ENCODE results near the gene DESI1.
"Not testable (repeated sequence)": the region's sequence is repeated elsewhere in the genome, so short reads cannot be mapped to it uniquely, and the experiment has no call there.

DESI1 gene

GRCh38 chr22:41582694-41583093, 38.1 kb downstream of the DESI1 start:
- no peak for DNase-seq

GRCh38 chr22:41579997-41580355, 40.9 kb downstream of the DESI1 start:
- DNase-seq, result no peak

- no peak for DNase-seq
Measured at GRCh38 chr22:41579297-41579996, 41.4 kb downstream of the DESI1 start.

GRCh38 chr22:41578818-41579217, 42.0 kb downstream of the DESI1 start:
- no peak for DNase-seq

DNA sequence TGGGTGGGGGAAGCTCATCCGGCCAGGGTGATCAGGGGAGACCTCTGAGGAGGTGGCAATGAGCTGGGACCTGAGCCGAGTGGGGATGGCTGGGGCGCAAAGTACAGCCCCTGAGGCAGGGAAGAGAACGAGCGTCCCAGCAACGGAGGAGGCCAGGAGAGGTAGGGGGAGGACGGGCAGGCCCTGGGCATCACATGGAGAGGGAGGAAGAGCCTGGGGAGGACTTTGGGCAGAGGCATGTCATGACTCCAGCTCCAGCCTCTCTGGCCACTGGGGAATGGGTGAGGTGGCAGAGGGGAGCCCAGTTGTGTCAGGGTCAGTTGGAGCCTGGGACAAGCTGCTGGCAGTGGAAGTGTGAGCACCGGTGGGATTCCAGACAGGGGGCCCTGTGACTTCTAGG, 42.7 kb downstream of the DESI1 start:
- no peak for DNase-seq

DNA sequence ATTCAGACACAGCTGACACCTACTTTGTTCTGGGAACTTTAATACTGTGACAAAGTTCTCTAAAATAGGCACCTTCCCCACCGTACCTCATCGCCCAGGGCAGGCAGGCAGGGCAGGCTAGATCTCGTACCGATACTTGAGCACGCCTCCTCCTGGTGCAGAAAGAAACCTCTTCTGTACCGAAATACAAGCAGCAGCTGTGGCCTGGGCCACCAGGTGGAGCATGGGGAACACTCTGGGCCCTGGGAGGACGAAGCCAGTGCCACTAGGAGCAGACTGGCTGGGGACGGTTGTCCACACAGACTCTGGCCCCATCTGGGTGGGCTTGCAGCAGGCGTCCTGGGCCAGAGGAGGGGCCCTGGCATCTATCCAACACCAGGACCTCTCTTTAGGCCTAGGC, 44.0 kb downstream of the DESI1 start:
- DNase-seq, result no peak

DNA sequence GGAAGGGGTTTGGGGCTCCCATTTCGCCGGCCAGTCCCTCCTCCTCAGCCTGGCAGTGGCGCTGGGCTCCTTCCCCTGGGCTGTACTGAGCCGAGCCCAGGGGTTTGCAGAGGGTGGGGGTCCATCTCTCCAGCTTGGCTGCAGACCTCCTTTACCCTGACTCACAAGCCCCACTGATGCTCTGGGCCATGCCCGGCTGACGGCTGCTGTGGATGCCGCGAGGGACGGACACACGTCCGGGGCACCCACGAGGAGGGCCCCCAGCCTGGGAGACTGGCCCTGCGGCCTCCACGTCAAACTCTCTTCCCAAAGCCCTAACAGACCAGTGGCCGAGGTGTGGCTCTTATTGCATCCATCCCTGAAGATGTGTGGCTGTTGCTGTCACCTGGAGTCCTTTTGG, 45.3 kb downstream of the DESI1 start:
- no peak for DNase-seq

DNA sequence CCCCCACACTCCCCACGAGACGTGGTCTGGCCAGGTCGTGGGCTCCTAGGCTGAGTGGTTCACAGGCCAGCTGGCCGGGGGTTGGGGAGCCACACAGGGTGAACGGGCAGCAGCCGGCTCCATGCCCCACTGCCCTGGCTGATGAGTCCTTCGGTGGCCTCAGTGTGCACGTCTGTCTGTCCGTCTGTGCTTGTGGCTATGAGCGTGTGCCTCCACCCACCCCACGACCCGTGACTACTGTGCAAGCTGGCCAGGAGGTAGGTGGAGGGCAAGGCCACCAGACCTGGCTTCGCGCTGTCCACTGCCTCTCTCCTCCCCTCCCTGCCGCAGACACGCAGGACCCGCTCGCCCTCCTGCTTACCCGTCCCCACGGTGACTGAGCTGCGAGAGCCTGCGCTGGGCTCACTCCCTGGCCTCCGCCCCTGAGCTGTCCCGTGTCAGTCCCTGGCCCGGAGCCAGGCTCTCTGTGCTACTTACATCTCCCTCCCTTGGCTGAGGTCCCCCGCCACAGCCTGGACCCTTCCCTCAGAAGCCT, 45.9 kb downstream of the DESI1 start:
- DNase-seq, result no peak

GRCh38 chr22:41573677-41574076, 47.2 kb downstream of the DESI1 start:
- no peak for DNase-seq

GRCh38 chr22:41572305-41572704, 48.5 kb downstream of the DESI1 start:
- not testable (repeated sequence) for DNase-seq

DNA sequence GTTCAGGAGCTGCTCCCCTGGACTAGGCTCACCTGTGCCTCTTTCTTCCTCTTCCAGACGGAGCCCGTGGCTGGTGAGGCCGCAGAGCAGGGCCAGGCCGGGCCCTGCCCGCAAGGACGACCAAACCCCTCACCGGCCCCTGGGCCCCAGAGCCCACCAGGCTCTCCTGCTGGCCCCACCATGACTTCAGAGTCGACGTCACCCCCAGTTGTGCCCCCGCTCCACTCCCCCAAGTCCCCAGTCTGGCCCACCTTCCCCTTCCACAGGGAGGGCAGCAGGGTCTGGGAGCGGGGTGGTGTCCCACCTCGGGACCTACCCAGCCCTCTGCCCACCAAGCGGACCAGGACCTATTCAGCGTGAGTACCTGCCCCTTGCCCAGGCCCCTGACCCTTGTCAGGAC, 49.1 kb downstream of the DESI1 start:
- no peak for DNase-seq

DNA sequence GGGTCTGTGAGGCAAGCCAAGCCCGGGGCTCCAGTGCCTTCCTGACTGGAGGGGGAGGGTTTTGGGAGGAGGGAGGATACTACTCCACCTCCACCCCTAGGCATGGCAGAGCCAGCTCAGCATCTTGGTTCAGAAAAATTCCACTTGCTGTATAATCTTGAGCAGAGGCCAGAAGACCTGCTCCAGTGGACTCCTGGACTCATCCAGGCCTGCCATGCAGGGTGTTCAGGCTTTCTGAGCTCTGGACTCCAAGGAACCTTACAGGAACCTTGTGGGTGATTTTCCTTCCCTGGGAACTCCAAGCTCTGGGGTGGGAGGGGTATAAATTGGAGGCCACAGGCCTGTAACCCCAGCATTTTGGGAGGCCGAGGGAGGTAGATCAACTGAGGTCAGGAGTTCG, 50.6 kb downstream of the DESI1 start:
- no peak for DNase-seq

GRCh38 chr22:41568811-41569210, 52.0 kb downstream of the DESI1 start:
- DNase-seq, result no peak

DNA sequence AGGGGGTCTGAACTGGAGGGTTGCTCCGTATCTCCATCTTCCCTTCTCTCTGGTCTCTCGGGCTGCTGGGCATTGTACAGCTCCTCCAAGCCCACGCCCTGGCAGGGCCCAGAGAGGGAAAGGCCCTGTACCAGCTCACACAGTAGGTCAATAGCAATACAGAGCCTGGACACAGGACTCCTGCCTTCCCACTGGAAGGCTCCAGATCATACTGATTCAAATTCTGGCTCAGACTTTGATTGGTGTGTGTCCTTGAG, 53.4 kb downstream of the DESI1 start:
- no peak for DNase-seq

DNA sequence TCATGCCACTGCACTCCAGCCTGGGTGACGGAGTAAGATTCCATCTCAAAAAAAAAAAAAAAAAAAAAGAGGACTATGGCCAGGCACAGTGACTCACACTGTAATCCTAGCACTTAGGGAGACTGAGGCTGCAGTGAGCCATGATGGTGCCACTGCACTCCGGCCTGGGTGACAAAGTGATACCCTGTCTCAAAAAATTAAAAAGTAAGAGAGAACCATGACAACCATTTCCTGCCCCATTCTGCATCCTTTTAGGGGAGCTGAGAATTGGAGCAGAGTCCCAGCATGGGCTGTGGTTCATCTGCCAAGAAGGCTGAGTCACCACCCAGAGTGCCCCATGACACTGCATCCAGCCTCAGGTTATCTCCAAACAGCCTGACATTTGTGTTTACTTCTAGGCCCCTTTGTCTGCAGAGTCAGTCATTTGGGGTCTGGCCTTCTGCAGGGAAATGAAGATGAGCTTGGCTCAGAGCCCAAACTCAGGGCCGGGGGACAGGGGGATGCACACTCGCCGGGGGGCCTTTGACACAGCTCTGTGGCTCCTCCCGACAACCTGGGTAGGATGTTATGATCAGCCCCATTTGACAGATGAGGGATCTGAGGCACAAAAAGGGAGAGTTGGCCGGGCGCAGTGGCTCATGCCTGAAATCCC, 55.3 kb downstream of the DESI1 start:
- DNase-seq, result no peak

DNA sequence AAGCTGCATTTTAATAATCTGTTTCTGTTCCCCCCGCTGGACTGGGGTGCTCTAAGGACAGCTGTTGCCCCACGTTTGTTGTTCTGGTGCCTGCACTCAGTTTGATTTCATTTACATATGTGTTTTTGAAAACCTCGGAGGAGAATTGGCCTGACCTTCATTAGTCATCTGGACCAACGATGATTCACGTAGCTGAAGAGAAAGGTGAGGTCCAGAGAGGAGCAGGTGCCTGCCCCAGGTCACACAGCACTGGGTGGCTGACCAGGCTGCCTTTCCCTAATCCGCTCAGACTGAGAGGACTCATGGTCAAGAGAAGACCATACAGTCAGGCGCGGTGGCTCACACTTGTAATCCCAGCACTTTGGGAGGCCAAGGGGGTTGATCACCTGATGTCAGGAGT, 56.3 kb downstream of the DESI1 start:
- no peak for DNase-seq

GRCh38 chr22:41563051-41563711, 57.7 kb downstream of the DESI1 start:
- DNase-seq, result no peak

- no peak for DNase-seq
Measured at GRCh38 chr22:41562461-41562860, 58.4 kb downstream of the DESI1 start.

GRCh38 chr22:41561788-41562187, 59.1 kb downstream of the DESI1 start:
- no peak for DNase-seq

GRCh38 chr22:41561335-41561734, 59.5 kb downstream of the DESI1 start:
- DNase-seq, result no peak

DNA sequence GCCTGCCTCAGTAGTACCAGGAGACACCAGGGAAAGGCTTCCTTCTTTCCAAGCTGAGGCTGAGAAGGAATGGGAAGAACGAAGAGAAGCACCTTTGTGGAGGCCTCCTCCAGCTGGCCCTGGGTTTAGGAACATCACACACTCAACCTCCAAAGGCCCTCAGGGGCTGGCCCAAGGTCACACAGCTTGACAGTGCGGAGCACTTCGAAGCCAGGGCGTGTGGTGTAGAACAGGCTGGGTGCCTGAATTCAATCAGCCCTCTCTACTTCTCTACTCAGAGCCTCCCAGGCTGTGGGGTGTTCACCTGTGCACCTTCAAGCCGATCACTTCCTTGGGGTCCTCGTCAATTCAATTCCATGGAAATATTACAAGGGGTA, 60.8 kb downstream of the DESI1 start:
- no peak for DNase-seq

DNA sequence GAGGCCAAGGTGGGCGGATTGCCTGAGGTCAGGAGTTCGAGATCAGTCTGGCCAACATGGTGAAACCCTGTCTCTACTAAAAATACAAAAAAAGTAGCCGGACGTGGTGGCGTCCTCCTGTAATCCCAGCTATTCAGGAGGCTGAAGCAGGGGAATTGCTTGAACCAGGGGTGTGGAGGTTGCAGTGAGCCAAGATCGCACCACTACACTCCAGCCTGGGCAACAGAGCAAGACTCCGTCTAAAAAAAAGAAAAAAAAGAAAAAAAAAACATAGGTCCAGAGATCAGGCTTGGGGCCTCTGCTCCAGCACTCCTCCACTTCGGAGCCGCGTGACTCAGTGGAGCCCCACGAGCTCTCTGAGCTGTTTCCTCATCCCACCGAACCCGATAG, 62.6 kb downstream of the DESI1 start:
- not testable (repeated sequence) for DNase-seq

- DNase-seq, result peak; percentile 76
Measured at GRCh38 chr22:41557401-41558240, 63.2 kb downstream of the DESI1 start.

DNA sequence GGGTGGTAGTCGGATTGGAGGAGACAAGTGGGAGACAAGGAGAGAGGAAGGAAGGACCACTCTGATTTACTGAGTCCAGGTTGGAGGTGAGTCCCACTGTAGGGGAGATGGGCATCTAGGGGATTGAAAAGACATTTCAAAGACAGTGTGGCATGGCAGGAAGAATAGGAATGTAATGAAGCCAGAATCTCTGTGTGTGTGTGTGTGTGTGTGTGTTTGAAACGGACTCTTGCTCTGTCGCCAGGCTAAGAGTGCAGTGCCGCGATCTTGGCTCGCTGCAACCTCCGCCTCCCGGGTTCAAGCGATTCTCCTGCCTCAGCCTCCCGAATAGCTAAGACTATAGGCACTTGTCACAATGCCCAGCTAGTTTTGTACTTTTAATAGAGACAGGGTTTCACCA, 64.3 kb downstream of the DESI1 start:
- no peak for DNase-seq

Data from NCI-H510A treated with DMSO at 0.1 percent for 48 hours (cell line).